Measurements from ENCODE around the gene ALOX12. TPM values are rescaled to one million over a fixed set of nuclear protein-coding genes. Genes with fewer than 3 reads are reported as not detected.
"Not testable (repeated sequence)": the region's sequence is repeated elsewhere in the genome, so short reads cannot be mapped to it uniquely, and the experiment has no call there.

The ALOX12 gene, protein sequence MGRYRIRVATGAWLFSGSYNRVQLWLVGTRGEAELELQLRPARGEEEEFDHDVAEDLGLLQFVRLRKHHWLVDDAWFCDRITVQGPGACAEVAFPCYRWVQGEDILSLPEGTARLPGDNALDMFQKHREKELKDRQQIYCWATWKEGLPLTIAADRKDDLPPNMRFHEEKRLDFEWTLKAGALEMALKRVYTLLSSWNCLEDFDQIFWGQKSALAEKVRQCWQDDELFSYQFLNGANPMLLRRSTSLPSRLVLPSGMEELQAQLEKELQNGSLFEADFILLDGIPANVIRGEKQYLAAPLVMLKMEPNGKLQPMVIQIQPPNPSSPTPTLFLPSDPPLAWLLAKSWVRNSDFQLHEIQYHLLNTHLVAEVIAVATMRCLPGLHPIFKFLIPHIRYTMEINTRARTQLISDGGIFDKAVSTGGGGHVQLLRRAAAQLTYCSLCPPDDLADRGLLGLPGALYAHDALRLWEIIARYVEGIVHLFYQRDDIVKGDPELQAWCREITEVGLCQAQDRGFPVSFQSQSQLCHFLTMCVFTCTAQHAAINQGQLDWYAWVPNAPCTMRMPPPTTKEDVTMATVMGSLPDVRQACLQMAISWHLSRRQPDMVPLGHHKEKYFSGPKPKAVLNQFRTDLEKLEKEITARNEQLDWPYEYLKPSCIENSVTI
- total RNA-seq = not detected in 2 replicates

DNA sequence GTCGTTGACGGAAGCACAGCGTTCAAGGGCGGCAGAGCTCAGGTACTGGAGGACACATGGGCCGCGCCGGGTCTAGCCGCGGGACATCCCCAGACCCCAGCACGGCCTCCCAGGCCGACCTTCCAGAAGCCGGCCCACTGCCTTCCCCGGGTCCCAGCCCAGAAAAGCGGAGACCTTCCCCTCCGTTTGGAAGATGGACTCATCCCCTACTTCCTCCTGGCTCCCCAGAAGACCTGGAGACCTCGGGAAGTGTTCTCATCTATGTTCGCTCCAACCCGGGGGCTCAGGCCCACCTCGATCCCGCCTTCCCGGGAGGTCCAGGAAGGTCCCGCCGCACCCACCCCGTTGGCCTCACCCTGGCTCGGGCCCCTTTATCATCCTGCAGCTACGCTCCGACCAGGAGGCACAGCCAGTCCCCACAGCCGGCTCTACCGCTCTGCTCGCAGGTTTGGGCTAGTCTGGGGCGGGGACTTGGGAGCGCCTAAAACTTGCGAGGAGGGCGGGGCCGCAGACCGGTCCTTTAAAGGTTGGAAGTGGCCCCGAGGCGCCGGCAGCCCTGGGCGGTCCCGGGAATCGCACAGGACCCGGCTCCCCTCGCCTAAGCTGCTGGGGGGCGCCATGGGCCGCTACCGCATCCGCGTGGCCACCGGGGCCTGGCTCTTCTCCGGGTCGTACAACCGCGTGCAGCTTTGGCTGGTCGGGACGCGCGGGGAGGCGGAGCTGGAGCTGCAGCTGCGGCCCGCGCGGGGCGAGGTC lies at the start of gene ALOX12:
Gene ALOX12 (plus strand): TSS at position 550 of the 756 bp plus-strand sequence. CDS start 69 bp downstream, at position 619.
- intact Hi-C loops (cut with micrococcal nuclease) = no loop called here

DNA sequence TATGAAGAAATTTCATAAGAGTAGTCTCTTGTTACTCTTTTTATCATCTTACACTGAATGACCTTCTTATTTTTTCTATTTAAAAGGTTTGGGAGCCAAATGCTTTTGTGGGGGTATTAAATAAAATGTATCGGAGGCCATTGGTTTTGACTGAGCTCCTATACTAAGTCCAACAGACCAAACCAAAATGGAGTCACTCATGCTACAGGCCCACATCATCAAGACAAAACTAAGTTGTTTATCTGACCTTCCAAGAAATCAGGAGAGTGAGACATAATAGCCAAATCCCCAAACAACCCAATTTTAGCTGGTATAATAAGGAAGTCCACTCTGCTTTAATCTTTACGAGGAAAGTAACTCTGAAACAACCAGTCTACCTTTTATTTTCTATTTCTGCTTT lies 48.1 kb upstream of the ALOX12 start:
- intact Hi-C loops (cut with micrococcal nuclease) = no loop called here

DNA sequence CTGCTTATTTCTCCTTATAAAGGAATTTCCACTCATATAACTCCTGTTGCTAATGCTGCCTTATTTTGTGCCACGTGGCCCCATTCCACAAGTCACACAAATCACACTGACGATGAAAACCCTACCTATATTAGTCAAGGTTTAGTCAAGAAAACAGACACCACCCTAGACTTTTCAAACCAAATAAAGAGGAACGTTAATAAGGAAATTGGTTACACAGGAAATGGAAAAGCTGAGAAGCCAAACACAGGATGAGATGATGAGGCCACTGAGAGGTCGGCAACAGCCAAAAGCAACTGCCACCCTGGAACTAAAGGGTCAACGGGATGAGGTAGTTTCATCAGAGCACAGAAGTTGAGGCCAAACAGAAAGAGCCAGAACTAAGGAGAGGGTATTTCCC lies 47.3 kb upstream of the ALOX12 start:
- intact Hi-C loops (cut with micrococcal nuclease) = no loop called here

DNA sequence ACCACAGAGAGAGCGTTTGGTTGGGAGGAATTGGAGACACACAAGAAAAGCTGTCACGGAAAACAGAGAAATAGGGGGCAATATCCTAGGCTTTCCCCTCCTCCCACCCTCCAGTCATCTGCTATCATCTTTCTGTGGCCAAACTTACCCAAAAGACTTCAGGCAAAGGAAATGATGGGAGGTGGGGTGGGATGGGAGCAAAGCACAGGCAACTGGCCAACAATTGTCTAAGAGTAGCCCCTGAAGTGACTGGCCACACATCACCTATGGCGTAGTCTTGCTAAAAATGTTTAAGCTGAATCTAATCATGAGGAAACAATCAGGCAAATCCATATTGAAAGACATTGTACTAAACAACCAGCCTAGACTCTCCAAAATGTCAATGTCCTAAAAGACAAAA lies 46.9 kb upstream of the ALOX12 start:
- intact Hi-C loops (cut with micrococcal nuclease) = no loop called here

DNA sequence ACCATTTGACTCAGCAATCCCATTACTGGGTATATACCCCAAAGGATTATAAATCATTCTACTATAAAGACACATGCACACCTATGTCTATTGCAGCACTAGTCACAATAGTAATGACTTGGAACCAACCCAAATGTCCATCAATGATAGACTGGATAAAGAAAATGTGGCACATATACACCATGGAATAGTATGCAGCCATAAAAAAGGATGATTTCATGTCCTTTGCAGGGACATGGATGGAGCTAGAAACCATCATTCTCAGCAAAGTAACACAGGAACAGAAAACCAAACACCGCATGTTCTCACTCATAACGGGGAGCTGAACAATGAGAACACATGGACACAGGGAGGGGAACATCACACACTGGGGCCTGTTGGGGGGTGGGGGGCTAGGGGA lies 44.9 kb upstream of the ALOX12 start:
- intact Hi-C loops (cut with micrococcal nuclease) = not testable (repeated sequence)

DNA sequence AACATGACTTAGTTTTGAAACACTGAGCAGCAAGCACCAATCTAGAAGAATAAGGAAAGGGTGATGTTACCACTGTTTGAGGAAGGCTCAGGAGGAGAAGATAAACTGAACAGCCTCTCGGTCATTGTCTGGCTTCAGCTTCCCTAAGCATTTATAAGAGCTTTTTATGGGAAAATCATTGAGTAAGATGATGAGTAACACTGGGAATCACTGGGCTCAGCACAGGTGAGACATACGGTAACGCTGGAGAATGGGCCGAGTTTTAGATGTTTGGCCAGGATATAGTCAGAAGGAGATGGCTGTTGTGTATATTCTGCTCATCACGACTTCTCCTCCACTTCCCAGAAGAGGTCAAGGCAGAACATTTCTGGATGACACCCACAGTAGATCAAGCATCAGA lies 42.2 kb upstream of the ALOX12 start:
- intact Hi-C loops (cut with micrococcal nuclease) = no loop called here

DNA sequence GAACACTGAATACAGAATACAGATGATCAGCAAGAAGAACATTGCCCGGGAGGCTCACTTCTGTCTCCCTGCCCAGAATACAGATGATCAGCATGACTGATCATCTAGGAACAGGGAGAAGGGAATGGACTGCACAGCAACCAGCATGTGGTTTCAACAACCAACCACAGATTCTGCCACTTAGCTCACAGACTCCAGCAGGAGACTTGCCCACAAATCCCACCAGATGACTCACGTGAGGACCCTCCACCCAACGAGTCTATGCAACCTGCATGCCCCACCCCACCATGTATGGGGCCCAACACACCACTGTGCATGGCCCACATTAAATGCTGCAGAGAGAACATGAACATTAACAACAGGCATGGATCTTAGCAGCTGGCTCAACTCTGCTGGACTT lies 36.1 kb upstream of the ALOX12 start:
- intact Hi-C loops (cut with micrococcal nuclease) = no loop called here

DNA sequence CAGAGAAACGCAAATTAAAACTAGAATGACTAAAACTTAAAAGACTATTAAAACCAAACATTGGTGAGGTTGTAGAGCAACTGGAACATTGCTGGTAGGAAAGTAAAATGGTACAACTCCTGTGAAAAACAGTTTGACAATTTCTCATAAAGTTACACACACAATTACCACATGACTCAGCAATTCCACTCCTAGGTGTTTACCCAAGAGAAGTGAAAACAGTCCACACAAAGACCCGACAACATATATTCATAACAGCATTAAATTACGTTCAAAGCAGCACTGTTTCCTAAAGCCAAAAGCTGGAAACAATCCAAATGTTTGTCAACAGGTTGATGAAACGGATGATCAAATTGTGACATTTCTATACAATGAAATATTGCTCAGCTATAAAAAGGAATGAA lies 26.5 kb upstream of the ALOX12 start:
- intact Hi-C loops (cut with micrococcal nuclease) = no loop called here

DNA sequence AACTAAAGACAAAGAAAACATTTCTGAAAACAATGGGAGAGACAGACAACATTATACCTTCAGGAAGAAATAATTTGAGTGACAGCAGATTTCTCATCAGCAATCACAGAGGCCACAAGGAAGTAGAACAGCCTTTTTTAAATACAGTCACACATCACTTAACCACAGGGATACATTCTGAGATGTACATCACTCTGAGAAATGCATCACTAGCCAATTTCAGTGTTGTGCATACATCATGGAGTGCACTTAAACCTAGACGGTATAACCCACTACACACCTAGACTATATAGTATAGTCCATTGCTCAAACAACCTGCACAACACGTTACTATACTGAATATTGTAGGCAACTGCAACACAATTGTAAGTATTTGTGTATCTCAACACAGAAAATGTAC lies 24.9 kb upstream of the ALOX12 start:
- intact Hi-C loops (cut with micrococcal nuclease) = no loop called here

DNA sequence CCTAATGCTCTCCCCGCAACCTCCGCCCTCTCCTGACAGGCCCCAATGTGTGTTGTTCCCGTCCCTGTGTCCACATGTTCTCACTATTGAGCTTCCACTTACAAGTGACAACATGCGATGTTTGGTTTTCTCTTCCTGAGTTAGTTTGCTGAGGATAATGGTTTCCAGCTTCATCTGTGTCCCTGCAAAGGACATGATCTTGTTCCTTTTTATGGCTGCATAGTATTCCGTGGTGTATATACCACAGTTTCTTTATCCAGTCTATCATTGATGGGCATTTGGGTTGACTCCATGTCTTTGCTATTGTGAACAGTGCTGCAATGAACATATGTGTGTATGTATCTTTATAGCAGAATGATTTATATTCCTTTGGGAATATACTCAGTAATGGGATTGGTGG lies 16.4 kb upstream of the ALOX12 start:
- intact Hi-C loops (cut with micrococcal nuclease) = not testable (repeated sequence)

DNA sequence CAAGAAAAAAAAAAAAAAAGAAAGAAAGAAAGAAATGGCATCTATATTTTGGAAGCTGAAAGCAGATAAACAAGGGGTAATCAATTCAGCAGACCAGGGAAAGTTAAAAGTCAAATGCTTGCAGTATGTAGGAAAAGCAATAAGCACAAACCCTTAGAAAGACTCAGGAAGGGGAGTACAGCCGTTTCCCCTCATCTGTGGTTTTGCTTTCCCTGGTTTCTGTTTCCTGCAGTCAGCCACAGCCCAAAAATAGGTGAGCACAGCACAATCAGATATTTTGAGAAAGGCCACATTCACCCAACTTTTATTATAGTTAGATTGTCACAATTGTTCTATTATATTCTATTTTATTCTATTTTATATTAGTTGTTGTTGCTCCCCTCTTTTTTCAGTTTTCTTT lies 14.4 kb upstream of the ALOX12 start:
- intact Hi-C loops (cut with micrococcal nuclease) = no loop called here

DNA sequence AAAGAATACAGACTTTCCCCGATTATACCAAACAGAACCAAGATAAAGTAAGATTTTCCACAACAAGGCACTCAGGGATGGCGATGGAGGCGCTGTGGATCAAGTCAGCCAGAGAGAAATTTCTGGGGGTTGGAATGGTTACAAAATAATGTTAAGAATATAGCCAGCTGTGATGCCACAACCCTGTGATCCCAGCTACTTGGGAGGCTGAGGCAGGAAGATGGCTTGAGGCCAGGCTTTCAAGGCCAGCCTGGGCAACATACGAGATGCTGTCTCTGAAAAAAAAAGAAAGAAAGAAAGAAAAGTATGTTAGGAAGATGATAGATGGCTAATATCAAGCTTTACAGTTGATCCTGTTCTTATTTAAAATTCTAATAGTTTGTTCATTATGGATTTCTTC lies 10.6 kb upstream of the ALOX12 start:
- intact Hi-C loops (cut with micrococcal nuclease) = no loop called here

DNA sequence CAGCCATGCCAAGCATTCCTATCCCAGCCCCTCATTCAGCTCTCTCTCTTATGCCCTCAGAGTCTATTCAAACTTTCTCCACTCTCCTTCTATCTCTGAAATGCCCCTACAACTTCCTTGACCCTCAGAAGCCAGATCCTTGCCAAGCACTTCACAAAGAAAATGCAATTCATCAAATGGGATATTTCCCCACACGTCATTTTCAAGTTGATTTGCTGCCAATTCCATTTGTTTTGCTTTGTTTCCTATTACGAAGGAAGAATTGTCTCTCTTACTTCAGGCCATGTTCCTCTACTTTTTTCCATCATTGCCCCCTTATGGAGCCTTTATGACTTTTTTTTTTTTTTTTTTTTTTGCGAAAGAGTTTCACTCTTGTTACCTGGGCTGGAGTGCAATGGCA lies 9.2 kb upstream of the ALOX12 start:
- intact Hi-C loops (cut with micrococcal nuclease) = no loop called here

DNA sequence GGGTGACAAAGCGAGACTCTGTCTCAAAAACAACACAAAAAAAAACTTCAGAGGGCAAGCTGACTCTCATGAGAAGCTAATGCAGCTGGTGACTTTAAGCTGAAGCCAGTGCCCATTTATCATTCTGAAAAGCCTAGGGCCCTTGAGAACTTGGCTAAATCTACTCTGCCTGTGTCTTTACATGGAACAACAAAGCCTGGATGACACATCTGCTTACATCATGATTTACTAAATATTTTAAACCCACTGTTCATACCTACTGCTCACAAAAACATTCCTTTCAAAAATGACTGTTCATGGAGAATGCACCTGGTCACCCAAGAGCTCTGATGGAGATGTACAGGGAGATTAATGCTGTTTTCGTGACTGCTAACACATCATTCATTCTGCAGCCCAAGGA lies 6.1 kb upstream of the ALOX12 start:
- intact Hi-C loops (cut with micrococcal nuclease) = no loop called here

DNA sequence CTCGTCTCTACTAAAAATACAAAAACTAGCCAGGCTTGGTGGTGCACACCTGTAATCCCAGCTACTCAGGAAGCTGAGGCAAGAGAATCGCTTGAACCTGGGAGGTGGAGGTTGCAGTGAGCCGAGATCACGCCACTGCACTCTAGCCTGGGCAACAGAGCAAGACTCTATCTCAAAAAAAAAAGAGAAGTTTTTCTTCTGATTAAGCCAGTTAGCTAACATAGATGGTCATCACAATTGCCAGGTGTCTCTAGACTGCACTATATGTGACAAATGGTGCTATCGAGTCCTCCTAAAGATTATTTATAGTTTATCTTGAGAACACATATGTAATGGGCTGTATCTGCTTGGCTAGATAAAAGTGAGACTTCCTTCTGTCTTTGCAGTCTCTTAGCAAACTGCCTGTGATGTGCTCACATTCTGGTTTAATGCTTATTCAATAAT lies 2.2 kb upstream of the ALOX12 start:
- intact Hi-C loops (cut with micrococcal nuclease) = not testable (repeated sequence)

DNA sequence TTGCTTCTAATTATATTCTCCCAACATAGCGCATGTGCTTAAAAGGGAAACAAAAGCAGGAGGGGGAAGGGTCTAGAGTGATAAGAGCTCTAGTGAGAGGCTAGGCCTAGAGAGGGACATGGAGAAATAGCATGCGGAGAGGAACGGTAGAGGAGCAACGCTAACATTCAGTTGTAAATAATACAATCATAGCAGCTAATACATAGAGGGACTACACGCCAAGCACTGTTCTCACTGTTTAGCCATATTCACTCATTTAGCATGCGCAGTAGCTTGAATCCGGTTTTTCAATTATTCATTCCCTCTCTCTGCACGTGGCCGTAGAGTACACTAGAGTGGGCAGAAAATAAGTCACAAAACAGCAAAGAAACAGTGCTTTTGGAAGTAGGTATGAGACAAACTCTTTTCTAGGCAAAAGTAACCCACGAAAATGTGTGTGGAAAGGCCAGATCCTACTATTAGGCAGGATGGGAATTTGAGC lies 1.7 kb upstream of the ALOX12 start:
- intact Hi-C loops (cut with micrococcal nuclease) = no loop called here

DNA sequence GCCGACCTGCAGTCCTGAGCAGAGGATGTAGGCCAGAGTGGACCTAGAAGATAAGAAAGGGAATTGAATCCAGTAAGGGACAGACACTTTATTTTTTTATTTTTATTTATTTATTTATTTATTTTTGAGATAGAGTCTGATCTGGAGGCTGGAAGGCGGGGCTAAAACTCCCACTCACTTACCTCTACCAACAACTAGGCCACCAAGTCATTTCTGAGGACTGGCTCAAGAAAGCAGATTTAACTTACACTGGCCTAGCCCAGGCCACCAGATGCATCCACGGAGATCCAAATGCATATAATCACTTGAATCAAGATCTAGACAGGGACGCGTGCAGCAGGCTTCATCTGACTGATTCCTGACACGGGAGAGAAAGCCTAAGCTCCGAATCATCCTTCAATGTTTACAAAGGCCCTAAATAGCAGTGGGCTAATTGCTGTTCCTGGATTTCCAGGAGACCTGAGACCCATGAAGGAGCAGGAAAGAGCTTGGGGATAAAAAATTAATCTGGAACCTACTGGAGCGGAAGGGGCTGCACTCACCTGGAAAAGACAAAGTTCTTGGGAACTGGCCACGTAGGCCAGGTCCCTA lies 1.1 kb upstream of the ALOX12 start:
- intact Hi-C loops (cut with micrococcal nuclease) = no loop called here

DNA sequence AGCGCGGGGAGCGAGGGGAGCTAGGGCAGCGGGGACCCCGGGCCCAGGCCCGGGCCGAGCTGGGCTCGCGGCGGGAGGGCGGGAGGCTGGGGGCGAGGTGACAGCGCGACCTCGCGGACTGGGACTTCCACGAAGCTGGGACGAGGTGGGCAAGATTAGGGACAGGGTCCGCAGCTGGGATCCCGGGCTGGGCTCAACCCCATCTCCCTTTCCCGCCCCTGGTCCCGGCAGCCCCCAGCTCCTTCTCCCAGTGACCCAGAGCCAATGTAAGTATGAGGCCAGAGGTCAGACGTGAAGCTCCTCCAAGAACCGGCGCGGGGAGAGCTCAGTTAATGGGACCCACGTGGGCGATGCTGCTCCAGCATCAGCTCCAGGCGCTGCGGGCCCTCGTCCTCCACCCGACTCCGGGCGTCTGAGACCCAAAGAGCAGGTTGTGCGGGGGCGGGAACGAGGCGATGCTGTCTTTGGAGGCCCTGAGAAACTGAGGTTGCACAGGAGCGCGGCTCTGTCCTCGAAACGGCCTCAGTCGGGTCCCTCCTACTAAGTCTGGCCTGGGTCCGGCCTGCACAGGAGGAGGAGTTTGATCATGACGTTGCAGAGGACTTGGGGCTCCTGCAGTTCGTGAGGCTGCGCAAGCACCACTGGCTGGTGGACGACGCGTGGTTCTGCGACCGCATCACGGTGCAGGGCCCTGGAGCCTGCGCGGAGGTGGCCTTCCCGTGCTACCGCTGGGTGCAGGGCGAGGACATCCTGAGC lies 585 bp downstream of the ALOX12 start:
- intact Hi-C loops (cut with micrococcal nuclease) = no loop called here

DNA sequence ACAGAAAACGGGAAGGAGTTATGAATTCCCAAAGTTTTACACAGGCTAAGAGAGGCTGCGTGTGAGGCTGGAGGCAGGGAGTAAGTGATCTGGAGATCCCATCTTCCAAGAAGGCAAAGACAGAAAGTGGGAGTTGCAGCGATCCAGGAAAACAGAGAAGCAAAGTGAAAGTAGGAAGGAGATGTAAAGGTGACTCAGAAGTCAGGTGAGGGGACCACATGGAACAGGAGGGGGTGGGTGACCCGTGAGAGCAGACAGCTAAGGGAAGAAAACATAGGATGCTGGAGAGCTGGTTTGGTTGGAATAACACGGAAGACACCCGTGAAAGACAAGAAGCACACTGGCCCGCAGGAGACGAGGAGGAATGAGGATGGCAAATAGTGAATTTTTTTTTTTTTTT lies 1.3 kb downstream of the ALOX12 start:
- intact Hi-C loops (cut with micrococcal nuclease) = no loop called here

DNA sequence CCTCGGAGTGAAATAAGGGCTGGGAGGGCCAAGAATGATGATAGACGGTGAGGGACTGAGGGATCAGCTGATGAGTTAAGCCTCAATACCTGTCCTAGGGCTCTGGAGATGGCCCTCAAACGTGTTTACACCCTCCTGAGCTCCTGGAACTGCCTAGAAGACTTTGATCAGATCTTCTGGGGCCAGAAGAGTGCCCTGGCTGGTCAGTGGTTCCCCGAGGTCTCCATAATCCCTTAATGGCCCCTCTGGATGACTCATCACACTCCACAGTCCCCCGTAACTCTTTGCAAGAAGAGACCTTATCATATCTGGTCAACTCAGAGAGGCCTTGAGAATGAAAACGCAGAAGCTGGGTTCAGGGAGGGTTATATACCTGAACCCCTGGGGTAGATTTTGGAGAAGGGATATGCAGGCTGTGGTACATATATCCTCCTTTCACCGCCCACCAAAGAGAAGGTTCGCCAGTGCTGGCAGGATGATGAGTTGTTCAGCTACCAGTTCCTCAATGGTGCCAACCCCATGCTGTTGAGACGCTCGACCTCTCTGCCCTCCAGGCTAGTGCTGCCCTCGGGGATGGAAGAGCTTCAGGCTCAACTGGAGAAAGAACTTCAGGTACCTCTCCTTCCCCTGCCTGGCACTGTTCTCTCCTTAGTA lies 3.1 kb downstream of the ALOX12 start:
- intact Hi-C loops (cut with micrococcal nuclease) = no loop called here
